ENCODE data around the gene SLX9.
"Not testable (repeated sequence)": the region's sequence is repeated elsewhere in the genome, so short reads cannot be mapped to it uniquely, and the experiment has no call there.

The SLX9 gene

DNA sequence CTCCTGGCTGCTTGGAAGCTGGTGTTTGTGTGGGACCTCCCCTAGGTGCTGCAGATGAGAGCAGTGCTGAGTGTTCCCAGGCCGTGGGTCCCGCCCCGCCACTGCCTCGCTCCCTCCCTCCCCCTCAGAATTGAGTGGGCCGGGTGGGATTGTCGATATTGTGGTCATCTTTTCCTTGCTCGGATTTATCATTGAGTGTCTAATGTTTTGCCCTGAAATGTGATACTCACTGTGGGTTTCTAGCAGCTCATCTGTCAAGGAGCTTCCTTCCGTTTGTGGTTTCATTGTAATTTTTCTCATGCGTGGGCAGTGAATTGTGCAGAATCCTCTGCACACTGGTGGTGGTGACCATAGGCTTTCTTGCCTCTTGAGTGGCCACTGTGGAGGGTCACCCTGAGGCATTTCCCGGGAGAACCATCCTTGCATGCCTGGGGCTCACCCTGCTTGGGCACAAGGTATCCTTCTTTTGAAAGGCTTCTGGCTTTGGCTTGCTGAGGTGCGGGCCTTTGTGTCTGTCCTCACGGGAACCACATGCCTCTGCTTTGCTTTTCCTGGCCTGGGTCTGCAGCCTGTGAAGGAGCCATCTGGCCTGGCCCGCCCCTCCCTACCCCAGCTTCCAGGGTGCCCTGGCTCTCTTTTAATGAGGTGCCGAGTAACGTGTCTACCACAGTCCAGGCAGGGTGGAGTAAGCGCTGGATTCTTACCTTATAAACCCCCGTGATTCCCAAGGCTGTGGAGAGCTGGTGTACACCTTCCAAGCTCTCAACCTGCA lies 25.6 kb downstream of the SLX9 start:
- DNase-seq, result peak; percentile 42

DNA sequence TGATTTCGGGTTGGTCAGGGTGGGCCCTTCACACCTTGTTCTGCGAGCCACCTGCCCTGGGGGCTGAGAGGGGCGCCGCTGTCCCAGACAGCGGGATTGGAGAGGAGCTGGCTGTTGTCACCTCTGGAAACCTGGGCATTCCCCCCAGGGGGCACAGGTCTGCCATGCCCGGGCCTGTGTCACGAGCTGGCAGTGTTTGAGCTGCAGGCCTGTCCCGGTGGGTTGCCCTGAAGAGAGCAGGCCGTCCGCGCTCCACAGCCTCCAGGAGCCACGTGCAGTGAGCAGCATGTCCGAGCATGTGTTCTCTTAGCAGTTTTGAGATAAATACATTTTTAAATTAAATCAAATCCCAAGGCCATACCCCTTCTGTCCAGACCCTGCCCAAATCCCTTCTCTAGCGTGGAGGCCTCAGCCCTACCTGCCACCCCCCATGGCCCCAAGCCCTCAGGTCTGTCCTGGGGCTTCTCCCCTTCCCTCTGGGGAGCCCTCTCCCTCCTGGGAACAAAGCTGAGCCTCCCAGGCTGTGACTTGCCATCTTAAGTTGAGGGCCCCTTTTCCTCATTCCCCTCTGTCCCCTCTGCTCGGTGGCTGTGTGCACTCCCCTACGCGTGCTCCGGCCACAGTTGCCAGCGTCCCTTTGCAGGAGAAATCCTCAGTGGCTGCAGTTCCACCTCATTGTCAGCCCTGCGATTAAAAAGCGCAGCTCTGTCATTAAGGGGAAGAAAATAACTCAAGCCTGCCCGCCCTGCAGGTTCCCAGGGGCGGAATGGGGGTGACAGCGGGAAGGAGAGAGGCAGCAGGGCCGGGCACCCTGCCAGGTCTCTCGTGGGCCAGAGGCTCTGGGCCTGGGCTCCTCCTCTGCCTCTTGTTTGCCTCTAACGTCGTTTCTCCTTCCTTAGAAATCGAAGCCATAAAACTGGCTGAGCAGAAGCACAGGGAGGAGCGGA lies 26.6 kb downstream of the SLX9 start:
- DNase-seq, result peak; percentile 87

DNA sequence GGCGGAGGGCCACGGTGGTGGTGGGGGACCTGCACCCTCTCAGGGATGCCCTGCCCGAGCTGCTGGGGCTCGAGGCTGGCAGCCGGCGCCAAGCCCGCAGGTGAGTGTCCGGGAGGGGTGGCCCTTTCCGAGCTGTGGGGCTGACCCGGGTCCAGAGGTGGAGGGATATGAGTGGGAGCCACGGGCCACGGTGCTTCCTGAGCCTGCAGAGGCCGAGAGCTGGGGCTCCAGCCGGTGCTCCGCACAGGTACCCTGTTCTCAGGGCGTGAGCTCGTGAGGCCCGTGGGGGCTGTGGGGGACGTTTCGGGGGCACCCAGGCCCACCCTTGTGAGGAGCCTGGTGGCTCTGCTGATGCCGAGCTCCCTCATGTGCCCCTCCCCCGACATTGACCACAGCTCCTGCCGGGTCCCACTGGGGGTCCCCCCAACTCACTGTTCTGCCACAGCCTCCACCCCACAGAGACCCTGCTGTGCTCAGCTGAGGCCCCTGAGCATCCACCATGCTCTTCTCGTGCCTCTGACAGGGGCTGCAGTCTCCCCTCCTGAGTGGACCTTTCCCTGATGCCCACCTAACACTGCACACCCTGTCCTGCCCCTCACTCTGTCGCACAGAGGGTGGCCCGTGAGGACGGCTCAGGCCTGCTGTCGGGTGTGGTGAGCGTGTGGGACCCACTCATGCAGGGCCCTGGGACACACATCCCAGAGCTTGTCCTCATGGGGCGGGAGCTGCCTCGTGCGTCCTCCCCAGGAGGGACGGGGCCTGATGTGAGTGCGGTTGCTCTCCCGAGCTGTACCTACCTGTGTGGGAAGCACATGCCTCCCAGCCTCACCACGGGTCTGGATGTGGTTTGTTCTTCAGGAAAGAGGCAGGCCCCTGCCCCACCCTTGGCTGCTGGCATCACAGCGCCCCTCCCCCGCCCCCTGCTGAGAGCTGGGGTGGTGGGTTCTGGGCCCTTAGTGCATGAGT lies 27.5 kb downstream of the SLX9 start:
- DNase-seq, result no peak

DNA sequence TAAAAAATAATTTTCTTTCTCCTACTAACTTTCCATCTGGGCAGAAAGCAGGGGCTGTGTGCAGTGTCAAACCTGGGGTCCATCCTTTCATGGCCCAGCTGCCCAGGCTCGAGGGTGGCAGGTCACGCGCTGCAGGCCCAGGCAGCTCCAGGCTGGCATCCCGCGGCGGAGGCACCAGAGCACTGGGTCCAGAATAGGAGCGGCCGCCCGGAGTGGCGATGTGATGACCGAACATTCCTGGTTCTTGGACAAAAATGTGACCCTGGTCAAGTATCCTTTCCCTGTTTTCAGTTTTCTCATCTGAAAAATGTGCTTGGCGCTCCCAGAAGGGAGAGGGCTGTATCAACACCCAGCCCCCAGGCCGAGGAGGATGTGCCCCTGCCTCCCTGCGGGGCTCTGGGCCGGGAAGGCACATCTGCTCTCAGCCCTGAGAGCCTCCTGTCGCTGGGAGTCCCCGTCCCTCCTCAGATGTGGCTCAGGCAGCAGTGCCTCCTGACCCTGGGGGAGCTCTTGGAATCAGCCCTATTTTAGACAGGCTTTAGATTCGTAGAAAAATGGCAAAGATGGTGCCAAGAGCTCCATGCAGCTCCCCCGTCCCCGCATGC lies 29.3 kb downstream of the SLX9 start:
- DNase-seq, result no peak

DNA sequence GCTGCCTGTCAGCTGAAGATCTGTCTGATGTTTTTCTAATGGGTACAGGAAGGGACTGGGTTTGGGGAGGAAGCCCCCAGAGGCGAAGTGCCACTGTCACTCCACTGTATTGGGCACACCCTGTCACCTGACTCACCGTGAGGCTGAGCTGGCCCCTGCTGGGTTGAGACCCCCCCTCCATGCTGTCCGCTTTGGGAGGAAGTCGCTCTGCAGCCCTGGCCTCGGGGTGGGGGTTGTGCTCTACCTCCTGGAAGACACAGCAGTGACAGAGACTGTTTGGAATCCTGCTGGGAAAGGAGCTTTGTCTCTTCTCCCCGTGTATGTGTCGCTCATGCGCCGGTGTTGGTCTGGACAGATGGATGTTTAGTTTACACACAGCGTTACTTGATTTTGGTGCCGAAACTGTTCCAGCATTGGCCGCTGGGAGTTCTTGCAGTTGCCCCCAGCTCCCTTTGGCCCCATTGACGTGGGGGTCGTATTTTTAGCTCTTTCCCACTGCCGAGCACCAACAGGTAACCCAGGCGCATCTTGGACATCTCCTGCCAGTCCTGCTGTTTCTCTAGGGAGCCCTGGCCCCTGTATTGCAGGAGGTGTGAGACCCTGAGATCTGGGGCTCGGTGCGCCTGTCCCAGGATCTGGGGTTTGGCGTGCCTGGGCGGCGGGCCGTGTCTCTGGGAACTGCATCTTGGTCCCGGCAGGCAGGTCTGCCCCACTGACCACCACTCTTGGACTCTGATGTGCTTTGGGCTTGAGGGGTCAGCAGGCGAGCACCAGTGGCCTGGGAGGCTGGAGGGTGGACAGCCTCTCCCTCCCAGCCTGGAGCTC lies 30.3 kb downstream of the SLX9 start:
- peak; percentile 77 for DNase-seq

DNA sequence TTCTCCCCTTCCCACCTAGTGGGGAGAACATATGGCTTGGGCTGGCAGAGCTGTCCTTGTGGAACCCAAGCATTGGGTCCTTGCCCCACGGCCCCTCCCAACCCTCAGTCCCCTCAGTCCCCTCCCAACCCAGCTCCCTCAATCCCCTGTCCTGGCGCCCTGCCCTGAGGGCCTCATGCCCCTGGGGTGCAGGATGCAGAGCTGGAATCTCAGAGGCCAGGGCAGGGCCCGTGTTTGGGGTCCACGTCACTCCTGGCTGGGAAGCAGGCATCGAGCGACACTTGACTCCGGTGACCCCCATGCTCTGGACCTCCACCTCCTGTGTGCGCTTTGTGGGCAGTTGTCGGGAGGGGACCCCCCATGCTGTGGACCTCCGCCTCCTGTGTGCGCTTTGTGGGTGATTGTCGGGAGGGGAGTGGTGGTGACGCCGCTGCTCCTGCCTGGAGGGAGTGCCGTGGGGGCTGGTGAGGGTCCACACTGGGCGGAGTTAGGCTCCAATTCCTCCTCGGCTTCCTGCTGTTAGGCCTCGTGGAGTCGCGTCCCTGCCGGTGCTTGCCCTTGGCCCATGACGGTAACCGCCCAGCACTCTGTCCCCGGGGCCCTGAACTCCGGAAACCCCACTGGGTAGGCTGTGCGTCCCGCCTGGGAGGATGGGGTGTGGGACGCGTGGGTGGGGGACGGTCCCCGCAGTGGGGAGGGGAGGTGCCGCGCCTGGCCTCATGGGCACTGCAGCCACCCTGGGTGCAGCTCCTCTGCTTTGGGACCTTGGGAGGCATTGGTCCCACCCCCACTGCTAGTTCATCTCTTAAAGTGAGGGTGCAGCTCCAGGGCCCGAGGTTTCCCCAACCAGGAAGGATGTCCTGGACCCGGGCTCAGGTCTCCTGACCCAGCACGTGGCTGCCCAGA lies 31.2 kb downstream of the SLX9 start:
- DNase-seq, result no peak

DNA sequence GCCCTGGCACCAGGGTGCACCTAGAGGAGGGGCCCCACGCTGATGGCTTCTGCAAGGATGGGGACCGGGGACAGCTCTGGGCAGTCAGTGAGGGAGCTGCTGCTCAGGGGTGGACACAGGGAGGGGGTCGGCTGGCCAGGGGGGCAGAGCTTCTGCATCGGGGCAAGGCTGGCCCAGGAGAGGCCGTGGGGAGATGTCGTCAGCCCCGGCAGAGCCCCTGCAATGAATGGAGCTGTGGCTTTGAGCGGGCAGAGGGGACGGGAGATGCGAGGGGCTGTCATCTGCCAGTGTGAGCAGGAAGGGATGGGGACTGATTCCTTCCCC lies 31.8 kb downstream of the SLX9 start:
- no peak for DNase-seq

DNA sequence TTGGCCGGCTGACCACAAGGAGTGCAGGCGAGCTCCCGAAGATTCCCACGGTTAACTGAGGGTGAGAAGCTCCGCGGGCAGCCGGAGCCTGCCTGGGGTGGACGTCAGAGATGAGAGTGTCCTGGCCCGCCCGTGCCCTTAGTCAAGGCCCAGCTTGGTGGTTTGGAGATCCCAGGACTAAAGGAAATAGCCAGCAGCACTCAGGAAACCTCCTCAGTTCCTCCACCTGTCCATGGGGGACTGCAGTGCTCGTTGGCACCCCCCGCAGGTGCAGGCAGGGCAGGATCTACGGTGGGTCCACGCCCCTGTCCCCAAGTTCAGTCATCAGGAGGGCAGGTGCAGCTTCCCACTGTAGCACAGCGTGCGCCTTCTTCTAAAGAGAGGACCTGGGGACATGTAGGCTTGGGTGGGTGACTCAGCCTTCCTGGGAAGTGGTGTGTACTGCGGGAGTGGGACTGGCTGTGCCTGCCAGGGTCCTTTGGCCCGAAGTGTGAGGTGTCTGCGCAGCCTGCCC lies 32.5 kb downstream of the SLX9 start:
- no peak for DNase-seq

DNA sequence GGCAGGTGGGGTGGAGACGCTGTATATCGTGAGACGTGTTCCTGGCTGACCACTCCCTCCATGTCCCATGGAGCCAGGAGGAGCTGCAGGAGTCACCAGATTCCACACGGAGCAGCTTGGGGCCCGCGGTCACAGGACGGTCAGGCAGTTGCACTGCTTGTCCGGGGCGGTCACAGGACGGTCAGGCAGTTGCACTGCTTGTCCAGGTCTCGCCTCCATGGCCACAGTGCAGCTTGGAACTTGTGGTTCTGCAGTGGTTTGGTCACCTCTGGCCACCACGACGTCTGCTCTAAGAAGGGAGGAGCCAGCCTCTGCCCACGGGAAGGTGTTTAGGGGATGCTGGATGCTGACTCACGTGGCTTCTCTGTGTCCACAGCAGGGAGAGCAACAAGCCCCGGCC lies 33.0 kb downstream of the SLX9 start:
- no peak for DNase-seq

DNA sequence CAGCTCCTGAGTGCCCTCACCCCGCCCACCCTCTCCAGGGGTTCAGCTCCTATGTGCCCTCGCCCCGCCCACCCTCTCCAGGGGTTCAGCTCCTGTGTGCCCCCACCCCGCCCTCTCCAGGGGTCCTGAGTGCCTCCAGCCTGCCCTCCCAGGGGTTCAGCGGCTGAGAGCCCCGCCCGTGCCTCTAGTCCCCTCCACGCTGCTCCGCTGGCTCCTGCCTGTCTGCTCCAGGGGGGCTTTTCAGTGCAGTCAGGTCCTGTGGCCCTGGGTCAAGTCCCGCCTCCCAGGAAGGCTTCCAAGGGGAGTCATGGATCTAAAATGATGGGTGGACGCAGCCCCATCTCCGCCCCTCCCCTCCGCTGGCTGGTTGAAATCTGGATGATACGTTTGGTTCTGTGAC lies 33.8 kb downstream of the SLX9 start:
- no peak for DNase-seq

DNA sequence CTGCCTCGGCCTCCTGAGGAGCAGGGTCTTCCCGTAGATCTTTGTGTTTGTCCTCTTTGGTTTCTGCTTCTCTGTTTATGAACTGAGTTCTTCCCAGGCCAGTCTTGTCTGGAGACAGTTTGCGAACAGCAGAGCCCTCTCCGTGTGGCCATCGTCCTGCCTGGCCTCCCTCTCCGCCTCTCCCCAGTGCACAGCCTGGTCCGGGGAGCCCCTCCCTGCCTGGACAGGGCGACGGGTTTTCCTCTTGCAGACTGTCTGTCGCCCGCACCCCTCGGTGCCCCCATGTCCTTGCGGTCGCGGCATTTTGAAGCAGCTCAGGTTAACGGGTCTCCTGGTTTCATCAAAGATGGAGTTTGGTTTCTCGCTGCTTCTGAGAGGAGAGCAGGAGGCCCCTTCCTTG lies 34.8 kb downstream of the SLX9 start:
- no peak for DNase-seq

DNA sequence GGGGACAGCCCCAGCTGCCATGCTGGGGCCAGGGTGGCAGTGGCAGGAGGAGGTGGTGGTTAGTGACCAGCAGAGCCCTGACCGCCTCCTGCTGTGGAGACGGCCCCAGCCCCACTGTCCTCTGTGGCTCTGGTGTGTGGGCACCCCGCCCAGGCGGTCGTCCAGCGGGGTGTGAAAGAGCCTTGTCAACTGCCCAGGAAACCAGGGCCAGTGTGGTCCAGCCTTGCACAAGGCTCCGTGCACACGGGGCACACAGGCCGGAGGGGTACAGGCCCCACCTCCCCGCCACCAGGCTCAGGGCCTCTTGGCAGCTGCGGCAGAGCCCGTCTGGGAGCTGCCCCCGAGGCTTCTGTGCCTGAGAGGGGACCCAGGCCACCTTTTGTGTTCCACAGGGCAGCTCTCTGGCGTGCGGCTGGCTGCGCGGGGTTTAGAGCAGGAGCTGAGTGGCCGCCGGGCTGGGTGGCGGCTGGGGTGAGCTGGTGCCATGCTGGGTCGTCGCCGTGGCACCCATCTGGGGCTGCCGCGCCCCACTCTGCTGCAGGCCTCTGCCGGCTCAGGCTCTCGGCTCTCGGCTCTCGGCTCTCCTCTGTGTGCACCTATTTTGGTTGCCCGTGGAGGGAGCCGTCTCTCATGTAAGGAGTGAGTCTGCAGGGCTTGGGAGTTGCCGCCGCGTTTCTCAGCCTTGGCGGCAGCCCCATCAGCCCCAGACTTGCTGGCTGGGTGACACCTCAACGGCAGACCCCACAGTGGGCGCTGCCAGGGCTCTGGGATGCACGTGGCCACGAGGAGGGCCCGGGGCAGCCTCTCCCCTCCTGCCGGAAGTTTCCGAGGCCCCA lies 36.1 kb downstream of the SLX9 start:
- DNase-seq, result no peak

DNA sequence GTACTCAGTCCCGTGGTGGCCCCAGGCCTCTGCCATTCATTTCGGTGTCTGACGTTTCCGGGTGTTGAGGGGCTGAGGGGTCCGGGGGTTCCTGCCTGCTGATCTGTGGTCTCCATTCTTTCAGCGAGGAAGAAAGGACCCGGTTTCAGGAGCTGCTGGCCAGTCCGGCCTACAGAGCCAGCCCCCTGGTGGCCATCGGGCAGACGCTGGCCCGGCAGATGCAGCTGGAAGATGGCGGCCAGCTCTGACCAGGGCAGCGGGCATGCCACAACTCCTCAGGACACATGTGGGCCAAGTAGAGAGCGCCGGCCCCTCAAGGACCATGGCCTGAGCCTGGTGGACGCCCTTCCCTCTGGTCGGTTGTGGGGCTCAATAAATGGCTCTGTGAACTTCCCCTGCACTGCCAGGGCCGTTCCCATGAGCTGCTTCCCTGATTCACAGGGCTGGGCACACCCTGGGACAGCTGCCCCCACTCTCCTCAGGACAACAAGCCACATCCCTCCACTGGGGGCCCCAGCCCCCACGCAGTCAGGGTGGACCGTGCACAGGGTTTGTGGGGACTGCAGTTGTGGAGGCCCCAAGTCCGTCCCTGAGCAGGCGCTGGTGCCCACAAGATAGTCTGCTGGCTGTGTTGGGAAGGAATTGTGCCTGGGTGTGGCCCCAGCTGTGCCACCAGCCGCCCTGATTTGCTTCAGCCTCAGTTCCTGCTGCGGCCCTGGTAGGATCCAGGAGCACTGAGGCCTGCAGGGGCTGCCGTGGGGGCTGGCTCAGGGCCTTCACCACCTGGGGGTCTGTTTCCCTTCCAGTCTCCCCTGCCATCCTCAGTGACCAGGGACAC lies 36.9 kb downstream of the SLX9 start:
- not testable (repeated sequence) for DNase-seq

DNA sequence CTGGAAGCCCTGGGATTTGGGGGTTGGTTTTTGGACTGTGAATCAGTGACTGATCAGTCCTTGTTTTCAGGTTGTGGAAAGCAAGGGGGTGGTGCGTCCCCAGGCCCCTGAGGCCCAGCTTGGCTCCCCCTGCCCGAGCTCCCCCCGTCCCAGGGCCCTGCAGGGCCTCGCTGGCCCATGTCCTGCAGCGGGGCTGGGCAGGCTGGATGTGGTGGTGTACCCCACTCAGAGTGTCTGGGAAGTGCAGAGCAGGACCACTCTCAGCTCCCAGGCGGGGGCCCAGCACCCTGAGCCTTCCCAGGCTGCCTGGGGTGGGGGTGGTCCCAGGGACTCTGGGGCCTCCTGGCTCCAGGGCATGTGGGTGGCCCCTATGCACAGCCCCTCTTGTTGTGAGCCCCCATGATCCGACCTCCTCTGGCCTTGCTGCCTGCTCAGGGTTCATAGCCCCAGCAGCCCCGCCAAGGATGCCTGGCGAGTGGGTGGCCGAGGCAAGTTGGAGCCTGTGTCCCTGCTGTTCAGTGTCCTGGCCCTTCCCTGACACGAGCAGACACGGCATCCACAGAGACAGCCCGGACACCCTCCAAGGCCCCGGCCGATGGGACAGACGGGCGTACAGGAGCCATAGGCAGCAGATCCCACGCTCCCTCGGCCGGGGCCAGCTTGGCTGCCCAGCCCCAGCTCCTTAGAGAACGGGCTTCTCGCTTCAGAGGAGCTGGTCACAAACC lies 37.9 kb downstream of the SLX9 start:
- no peak for DNase-seq

DNA sequence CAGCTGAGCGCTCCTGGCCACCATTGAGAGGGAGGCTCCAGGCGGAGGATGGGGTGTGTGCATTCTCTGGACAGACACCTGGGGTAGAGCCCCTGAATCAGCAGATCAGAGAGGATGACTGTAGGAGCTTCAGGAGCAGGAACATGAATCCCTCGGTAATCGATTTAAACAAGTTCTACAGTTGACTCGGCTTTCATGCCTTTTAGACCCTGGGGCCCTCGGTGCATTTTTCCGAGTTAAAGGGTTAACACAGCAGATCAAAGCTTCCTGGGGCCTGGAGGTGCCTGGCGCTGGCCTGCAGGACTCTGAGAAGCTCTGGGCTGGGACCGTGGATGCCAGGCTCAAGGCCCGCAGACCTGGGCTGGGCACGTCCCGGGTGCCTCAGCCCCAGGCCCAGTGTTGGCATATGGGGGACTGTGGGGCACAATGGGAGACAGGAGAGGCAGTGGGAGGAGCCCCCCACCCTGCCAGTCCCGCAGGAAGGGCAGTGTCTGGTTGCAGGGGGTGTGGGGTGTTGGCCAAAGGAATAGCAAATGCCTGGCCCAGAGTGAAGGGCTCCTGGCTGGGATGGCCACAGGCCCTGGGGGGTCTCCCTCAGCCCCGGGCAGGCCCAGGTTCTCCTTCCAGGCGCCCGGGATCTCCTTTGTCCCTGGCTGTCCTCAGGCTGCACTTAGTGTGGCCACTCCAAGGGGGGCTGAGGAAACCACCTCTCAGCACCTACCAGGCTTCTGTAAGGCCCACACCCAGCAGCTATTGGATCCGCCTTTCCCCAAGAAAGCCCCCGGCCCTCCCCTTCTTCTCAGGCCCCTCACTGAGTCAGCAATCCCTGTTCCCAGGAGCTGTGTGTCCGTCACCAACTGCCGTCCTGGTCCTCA lies 40.1 kb downstream of the SLX9 start:
- DNase-seq, result no peak
